ENCODE results near the gene IPO7. TPM values are rescaled to one million over a fixed set of nuclear protein-coding genes. Genes with fewer than 3 reads are reported as not detected.

IPO7 gene
- total RNA-seq, 1 experiment from 2014 or later, result 205 TPM

GRCh38 chr11:9473408-9473807 lies 89.0 kb downstream of the IPO7 start:
- Histone ChIP-seq H3K4me1 (ENCODE audit: insufficient read depth, low read length) (no peaks in the 10 kb centered on the region), H2BK5ac (ENCODE audit: insufficient read length, low read length) (no peak overlapping the region), H3K4ac (ENCODE audit: low read depth, low read length) (no peak overlapping the region), H3K9me3 (ENCODE audit: control insufficient read depth, low read depth, low read length) (no peaks in the 10 kb centered on the region), H2AFZ (ENCODE audit: low read length) (no peak overlapping the region), H3K14ac (ENCODE audit: insufficient read depth, low read length) (no peak overlapping the region), H2BK12ac (ENCODE audit: insufficient read length, low read depth, low read length) (no peak overlapping the region), H3K79me2 (ENCODE audit: insufficient read depth, low read length) (peaks cover 4% of the 10 kb centered on the region; the same call in 1 of the 2 replicates), H2BK15ac (ENCODE audit: low read depth, low read length) (no peak overlapping the region), H3K56ac (ENCODE audit: insufficient read length, low read depth, low read length) (no peak overlapping the region), H2AK5ac (ENCODE audit: insufficient read length, low read length) (no peak overlapping the region), H3K23ac (ENCODE audit: insufficient read length, low read depth, low read length) (no peak overlapping the region), H4K5ac (ENCODE audit: insufficient read length, low read depth, low read length) (no peak overlapping the region), H4K91ac (ENCODE audit: insufficient read length, low read depth, low read length) (no peak overlapping the region), H2BK120ac (ENCODE audit: low read depth, low read length, poor library complexity, severe bottlenecking) (no peak overlapping the region), H3K79me1 (ENCODE audit: insufficient read depth, low read depth, low read length, poor library complexity, severe bottlenecking) (peaks cover 6% of the 10 kb centered on the region), H4K8ac (replicated peaks; ENCODE audit: insufficient read length, low read depth, low read length) (no peak overlapping the region), H2BK20ac (ENCODE audit: low read depth, low read length, poor library complexity, severe bottlenecking) (no peak overlapping the region), H3K9ac (ENCODE audit: extremely low read depth, insufficient read length, low read length) (no peak overlapping the region), H3K23me2 (ENCODE audit: insufficient read length, low read depth, low read length, poor library complexity, severe bottlenecking) (no peaks in the 10 kb centered on the region), H3K27me3 (ENCODE audit: insufficient read depth, low read length) (no peaks in the 10 kb centered on the region), H3T11ph (ENCODE audit: low read length) (no peak overlapping the region), H3K18ac (ENCODE audit: insufficient read length, low read depth, low read length) (no peak overlapping the region), H3K4me2 (ENCODE audit: insufficient read depth, insufficient read length, low read length) (no peak overlapping the region), H3K27ac (ENCODE audit: insufficient read length, low read depth, low read length) (no peak overlapping the region), H4K20me1 (ENCODE audit: control insufficient read depth, insufficient read depth, insufficient read length) (no peaks in the 10 kb centered on the region)
- Mint-ChIP-seq H3K27ac (no peak overlapping the region), H3K4me1 (no peaks in the 10 kb centered on the region), H3K36me3 (ENCODE audit: insufficient read depth in 1 of 3, low read depth in 3 of 3) (peaks cover 25 to 50% (median 37%) of the 10 kb centered on the region in 3 experiments; a peak in 6 of 7 replicates), H3K27me3 (ENCODE audit: low read depth) (no peaks in the 10 kb centered on the region), H3K9me3 (no peaks in the 10 kb centered on the region), H3K4me3 (no peak overlapping the region)
- DNase-seq, result no peak
- TF ChIP-seq CTCF (conservative IDR thresholded peaks at IDR 0.05), result no peak
